Stimulated activated CD8-positive, alpha-beta memory T cell treated with anti-CD3 and anti-CD28 coated beads, Interleukin-12 subunit alpha, Interleukin-12 subunit beta, amount 100 ng/mL, for 1 hour (primary cell): ENCODE data around the gene TP63.
"Not testable (repeated sequence)": the region's sequence is repeated elsewhere in the genome, so short reads cannot be mapped to it uniquely, and the experiment has no call there.

Experiments used
- DNase-seq: peaks from one replicate; pipeline ENCODE4 v3.0.0-alpha.2; 2020; ENCODE audit warnings: low read depth

Gene TP63

DNA sequence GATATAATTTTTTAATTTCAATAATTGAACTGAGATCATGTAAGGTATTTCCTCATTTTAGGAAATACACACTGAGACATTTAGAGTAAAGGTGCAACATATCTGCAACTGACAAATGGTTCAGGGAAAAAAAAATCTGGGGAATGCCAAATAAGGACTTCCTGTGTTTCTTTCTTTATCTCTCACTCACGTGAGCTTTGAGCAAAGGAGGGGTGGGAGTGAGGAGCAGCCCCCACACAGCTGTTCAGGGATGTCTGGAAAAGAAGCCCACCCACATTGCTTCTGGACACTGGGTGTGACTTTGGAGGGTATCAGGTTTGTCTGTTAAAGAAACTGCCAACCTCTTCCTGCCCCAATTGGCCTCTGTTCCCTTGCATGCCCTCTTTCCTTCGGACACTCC lies 5.6 kb upstream of the TP63 start:
- DNase-seq = no peak

DNA sequence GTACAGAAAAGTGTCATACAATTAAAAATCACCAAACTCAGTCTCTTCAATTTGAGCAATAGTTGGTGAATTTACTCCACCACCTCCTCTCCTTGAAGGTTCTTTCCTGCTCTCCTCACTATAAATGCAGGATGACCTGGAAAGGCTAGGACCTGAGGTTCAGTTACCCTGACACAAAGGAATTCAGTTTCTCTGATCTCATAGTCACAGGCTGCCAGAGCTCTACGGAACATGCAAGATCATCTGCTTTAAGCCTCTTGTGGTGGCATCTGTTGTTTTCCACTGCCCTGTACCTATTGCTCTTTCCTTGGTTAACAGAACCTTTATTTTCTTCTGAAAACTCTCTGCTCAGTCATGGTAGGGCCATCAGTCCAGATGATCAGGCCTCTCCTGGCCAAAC lies 4.9 kb upstream of the TP63 start:
- no peak for DNase-seq

DNA sequence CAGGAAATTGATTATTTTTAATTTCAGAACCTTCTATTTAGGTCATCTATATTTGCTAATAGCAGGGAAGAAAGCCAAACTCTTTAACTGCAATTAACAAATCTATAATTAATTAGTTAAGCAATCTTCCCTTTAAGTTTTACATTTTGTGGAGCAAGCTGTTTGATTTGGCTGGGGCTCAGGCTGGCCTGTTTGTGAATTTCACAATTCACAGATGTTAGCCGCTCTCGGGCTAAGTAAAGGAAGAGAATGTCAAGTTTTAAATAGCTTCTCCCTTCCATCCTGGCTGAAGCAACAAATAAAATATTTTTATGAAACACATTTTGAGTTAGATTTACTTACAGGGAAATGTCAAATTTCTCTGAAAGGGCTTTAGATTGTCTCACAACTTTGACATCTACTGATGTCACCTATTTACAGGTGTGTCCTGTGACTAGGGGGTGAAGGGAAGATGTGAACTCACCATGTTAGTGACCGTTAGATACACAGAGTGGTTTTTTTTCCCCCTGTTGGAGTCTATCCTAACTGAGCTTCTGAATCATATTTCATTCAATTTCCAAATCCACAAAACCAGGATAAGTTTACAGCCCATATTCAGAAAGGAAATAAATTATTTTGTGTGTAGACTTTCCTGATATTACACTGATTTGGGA lies 1.3 kb upstream of the TP63 start:
- no peak for DNase-seq

DNA sequence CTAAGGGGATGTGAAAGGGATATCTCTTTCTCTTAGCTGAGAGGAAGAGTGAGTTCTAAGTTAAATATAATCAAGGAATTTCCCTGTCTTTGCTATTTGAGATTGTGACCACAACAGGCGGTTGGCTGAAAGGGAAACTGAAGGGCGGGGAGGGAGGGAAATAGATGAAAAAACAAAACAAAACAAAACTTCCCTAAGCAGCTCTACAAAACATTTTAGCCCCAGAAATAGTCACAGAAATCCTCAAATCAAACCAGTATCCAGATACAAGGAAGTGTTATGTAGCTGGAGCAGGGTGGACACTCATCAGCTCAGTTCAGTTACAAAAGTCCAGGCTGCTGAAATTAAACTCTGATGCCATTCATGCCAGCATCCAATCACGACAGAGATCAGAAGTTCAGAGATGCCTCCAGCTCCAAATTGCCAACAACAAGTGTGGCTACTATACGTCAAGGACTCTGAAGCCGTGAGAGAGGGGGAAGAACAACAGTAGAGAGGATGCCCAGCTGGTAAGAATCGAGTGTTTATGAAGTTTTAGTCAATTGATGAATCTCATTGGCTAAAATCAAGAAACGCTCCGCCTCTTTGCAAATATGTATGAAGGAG lies 319 bp upstream of the TP63 start:
- DNase-seq = no peak

DNA sequence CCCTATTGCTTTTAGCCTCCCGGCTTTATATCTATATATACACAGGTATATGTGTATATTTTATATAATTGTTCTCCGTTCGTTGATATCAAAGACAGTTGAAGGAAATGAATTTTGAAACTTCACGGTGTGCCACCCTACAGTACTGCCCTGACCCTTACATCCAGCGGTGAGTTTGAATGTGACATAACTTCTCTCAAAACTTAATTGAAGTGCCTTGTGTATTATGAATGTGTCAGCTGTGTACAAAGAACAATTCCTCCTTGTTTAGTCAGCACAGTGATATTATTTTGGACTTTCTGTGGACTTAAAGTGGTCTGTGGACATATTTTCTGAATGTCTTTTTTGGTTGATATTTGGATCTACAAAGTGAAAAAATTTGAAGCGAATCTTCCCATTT lies 220 bp downstream of the TP63 start:
- no peak for DNase-seq

DNA sequence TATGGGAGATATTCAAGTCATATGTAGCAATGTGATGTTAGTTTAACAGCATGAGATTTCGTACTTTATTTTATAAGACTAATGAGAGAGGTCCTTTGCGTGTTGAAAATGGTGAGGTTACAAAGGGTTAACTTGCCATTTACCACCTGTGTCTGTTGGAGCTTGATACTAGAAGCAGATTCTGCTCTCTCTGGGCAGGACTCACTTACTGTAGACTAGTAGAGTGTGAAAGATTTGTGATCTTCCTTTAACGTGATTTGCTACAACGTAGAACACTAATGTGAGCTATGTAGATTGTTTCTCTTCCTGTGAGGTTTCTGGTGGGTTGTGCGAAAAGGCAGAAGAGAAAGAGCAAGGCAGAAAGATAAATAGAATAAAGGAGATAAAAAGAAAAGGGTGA lies 1.1 kb downstream of the TP63 start:
- no peak for DNase-seq

DNA sequence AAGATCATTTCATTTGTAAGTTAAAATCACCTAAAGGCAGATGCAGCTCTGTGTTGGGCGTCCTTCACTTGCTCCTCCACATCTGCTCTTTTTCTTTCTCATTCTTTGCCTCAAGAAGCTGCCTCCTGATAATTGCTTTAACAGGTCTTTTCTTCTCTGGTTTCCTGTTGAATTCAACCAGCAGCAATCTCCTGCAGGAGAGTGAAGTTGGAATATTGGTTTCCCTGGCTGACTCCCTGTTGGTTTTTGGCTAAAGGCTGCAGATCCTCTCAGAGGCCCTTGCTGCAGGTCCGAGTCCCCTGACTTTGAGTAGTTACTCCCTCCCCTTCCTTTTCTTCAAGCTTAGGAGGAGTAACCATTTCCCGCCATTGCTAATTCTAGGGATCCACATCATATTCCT lies 4.2 kb downstream of the TP63 start:
- DNase-seq = no peak

DNA sequence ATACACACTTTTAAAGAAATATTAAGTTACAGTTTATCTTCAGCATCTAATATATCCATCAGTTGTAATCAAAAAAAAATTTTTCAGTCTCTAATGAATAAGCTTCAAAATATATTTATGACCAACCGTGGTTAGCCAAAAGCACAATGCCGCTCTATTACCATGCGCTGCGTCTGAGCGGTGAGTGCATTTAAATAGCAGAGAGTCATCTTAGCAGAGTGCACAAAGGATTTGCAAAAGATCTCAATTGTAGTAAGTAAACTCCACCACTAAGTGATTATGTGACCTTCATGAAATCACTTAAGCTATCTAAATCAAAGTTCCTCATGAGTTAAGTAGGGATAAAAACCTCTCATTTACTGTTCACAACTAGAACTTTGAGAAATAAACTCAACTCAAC lies 4.9 kb downstream of the TP63 start:
- DNase-seq = no peak

DNA sequence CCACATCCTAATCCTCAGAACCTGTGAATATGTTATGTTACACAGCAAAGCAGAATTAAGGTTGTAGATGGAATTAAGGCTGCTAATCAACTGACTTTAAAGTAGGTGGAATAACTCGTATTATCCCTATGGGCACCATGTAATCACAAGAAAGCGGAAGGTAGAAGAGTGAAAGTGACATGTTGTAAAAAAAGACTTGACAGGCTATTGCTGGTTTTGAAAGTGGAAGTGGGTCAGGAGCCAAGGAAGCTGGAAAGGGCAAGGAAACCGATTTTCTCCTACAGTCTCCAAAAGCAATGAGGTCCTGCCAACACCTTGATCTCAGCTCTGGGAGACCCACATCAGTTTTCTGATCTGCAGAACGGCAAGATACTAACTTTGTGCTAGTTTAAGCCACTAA lies 6.6 kb downstream of the TP63 start:
- DNase-seq = no peak

DNA sequence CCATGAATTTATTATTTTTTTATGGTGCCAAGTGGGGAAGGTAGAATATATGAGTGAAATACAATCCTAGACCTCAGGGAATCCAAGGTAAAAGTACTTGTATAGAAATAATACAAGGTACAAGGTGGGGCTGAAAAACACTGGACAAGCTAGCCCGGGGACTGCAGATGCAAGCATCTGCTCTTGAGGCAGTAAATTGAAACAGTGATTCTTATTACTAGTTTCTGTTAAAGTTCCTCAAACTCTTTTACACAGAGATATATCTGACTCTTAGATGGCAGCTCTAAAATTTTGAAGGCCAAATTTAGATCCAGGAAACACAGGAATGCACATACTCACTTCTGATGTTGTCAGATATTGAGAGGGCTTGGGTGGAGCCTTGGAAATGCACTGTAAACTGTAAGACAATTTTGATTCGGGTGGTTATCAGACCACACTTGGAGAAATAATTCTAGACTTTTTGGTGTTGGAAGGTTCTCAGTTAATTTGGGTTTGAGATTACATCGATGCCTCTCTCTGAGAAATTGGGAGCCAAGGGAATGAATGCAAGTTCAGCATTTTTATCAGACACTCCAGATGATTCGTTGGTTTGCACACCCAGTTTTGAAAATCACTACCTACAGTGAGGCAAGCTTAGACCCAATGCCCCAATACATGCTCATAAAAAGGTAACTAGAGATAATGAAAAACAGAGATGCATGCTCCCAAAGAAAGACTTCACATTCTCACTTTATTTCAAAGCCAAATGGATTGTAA lies 7.3 kb downstream of the TP63 start:
- DNase-seq = no peak

DNA sequence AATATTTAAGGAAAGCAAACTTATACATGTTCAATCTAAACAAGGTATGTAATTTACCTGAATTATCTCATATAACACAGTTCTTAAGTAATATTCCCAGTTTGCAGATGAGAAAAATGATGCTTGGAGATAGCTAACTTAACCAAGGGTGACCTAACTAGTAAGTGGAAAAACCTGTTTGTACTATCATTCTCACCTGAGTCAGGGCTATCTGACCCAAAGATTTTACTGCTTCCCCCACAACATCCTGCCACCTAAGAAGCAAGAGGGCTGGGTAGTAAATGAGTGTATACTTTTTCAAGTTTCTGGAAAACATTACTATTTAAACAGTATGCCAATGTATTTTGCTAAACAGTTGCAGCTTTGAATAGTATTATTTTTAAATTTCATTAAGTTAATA lies 10.6 kb downstream of the TP63 start:
- no peak for DNase-seq

DNA sequence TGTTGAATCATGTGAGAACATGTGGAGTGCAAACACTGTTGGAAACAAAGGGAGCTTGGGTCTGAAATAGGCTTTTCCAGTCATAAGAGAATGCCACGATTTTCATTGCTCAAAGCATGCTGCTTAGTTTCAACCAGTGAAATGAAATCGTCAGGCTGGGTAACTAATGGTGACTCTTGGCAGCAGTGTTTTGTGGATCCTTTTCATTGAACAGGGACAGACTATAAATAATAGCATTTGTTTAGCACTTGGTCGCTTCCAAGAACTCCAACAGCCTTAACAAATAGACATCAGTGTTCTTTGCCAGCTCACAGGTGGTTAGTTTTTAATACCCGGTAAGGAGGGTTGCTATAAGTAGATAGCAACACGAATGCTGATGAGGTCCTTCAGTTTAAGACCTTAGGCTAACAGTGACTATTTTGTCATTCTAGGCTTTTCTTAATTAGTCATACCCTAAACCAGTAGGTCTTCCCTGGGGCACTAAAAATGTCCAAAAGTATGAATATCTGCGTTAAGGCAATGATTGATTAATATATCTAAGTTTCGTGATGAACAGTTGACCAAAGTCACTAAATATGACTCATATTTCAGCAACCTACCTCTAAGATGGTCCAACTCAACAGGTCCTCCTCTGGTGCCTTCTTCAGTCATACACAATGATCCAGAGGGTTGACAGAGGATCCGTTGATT lies 15.8 kb downstream of the TP63 start:
- no peak for DNase-seq

DNA sequence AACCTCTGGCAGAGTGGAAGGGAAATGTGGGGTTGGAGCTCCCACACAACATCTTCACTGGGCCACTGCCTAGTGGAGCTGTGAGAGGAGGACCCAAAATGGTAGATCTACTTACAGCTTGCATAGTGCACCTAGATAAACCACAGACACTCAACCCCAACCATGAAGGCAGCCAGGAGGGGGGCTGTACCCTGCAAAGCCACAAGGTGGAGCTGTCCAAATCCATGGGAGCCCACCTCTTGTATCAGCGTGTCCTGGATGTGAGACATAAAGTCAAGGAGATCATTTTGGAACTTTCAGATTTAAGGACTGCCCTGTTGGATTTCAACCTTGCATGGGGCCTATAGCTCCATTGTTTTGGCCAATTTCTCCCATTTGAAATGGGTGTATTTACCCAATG lies 20.9 kb downstream of the TP63 start:
- DNase-seq = no peak

DNA sequence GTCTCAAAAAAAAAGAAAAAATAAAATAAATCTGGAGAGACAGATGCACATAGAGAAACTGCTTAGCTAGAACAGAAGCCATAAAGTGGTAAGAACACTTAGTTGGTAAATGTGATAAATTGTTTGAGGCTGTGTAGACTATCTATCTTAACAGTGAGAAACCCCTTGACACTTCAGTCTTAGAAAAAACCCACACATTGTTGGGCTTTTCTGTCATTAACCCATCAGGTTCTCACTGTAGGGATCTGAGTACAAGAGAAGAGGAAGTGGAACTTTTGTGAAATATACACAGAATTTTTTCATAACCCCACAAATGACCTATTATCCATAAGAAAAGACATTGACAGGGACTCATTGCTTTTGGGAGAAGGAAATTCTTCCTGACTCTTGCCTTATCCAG lies 24.4 kb downstream of the TP63 start:
- DNase-seq = no peak

DNA sequence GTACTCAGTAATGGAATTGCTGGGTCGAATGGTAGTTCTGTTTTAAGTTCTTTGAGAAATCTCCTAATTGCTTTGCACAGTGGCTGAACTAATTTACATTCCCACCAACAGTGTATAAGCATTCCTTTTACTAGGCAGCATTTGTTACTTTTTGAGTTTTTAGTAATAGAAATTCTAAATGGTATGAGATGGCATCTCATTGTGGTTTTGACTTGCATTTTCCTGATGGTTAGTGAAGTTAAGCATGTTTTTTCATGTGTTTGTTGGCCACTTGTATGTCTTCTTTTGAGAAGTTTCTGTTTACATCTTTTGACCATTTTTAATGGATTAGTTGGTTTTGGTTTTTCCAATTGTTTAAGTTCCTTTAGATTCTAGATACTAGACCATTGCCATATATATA lies 28.4 kb downstream of the TP63 start:
- no peak for DNase-seq

DNA sequence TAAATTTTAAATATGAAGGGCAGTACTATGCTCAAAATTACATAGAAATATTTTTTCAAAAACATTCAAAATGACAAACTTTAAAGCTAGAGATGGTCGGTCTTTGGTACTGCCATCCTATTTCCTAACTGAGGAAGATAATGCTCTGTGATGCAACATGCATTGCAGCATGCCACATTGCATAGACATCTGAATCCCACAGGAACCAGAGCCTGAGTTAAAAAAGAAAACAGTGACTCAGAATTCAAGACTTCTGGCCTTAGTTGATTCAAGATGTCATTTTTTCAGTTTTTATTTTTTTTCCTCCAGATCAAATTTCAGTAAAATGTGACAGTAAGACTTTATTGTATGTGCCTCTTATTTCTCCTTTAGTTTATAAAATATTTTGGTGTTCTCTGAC lies 33.1 kb downstream of the TP63 start:
- no peak for DNase-seq

DNA sequence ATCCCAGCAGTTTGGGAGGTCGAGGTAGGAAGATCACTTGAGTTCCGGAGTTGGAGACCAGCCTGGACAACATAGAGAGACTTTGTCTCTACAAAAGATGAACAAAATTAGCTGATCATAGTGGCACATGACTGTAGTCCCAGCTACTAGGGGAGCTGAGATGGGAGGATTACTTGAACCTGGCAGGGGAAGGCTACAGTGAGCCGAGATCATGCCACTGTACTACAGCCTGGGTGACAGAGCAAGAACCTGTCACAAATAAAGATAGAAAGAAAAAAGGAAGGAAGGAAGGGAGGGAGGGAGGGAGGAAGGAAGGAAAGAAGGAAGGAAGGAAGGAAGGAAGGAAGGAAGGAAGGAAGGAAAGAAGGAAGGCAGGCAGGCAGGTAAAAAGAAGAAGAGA lies 41.2 kb downstream of the TP63 start:
- DNase-seq = not testable (repeated sequence)

DNA sequence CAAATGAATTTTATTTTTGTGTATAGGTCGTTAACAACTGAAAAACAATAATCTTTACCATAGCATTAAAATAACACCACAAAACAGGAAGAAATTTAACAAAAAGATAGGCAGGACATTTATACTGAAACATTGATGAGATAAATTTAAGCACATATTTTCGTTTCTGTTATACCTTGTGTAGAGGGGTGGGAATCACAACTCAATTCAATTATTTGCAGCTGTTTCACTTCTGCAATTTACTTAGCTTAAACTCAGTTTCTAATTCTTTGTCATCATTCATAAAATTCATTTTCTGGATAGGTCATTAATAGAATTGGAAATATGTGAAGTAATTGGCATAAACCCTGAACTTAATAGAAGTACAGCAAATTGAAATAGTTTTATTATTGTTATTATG lies 42.3 kb downstream of the TP63 start:
- DNase-seq = no peak

DNA sequence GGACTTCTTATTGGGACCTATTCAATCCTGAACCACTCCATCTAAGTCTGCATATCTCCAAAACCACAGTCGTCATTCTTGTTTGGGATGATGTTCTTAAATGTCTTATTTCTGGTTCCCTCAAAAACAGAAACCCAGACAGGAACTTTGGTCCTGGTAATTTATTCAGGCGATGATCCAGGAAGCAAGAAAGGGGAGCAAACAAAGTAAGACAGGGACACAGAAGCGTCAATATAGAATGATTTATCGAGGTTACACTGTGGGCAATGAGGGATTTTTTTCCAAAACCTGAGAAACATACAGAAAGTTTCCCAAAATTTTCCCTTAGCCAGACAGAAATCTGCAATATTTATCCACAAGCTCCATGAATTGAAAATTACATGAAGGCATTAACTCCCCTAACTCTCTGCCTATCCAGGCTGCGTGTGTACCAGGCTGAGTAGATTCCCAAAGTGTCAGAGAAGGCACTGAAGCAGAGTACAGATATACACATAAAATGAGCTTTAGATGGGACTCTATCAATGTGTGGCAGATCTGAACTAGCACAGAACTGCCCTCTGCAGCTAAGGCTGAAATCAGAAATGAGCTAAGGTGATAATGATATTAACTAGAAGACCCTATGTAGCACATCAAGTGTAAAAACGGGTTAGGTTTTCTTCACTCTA lies 43.2 kb downstream of the TP63 start:
- DNase-seq = no peak

DNA sequence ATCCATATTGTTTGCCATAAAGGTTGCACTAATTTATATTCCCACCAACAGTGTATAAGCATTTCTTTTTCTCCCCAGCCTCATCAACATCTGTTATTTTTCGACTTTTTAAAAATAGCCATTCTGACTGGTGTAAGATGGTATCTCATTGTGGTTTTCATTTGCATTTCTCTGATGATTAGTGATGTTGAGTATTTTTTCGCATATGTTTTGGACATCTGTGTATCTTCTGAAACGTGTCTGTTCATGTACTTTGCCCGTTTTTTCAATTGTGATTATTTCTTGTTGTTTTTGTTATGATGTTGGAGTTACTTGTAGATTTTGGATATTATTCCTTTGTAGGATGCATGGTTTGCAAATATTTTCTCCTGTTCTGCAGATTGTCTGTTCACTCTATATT lies 46.5 kb downstream of the TP63 start:
- no peak for DNase-seq

DNA sequence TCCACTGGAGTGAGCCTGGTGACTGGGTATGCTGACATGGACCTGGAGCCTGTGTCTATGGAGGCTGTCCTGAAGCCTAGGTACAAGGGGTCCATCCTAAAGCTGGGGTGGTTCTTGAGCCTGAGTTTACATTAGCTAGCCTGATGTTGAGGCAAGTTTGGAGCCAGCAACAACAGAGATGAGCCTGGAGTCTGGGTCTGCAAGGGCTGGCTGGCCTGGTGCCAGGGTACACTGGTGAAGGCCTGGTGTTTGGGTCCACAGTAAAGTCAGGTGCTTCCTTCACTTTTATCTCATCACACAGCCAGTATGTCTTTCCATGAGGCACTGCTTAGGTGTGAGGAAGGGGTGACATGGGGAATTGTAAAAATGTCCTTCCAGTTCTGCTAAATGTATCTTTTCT lies 49.5 kb downstream of the TP63 start:
- no peak for DNase-seq

DNA sequence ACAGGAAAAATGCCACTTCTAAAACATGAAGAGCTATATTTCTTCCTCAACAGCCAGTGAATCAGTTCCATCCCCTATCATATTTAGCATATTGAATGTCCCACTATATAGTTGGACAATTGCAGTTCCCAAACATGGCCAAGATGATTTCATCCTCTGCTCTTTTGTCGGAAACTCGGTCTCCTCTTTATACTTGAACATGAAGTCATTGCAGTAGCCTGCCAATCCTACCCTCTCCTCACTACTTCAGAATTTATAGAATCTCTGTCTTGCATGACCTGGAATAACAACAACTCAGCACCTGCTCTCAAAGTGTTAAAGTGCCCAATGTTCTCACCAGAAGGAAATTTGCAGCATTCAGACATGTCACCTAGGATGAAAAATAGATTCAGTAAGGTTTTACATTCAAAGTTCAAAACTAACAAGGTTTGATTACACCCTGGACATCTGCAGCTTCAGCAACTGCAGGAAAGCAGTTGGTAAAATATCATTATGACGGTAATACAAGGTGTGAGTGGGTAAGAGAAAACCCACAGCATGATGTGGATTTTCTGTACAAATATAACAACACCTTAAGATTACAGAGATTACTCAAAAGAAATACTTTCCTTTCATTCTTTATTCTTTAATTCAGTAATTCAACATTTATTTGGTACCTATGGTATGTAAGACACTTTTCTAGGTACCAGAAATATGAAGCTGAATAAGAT lies 52.5 kb downstream of the TP63 start:
- no peak for DNase-seq
